GM12878 (cell line): ENCODE results near the gene RETREG3. TPM values are rescaled to one million over a fixed set of nuclear protein-coding genes. Genes with fewer than 3 reads are reported as not detected.
A peak's percentile ranks its signal among the peaks of the same experiment; 100 is the strongest.

Experiments
- ATAC-seq: fragments of 200-7000 bp; cut with Tn5 transposase; 3 replicates; pipeline ENCODE4 v1.9.1; 2020; ENCODE audit warnings: mild to moderate bottlenecking, moderate library complexity
- BruUV-seq: library from RNA; stranded (reverse); fragments of 400-500 nt; replicated peaks from 2 replicates; lab custom pipeline; 2021; lab: Mats Ljungman, UMichigan
- CTCF ChIA-PET: fragments of 300-600 bp; sonication (Branson Sonifier 250); formaldehyde crosslinking; extraction: SDS; loops from one replicate; lab custom pipeline; 2021; ENCODE audit warnings: inconsistent platforms; lab: Yijun Ruan, JAX
- POLR2A ChIA-PET: fragments of 350-600 bp; formaldehyde crosslinking; extraction: SDS; loops from one replicate; lab custom pipeline; 2021; ENCODE audit warnings: inconsistent platforms; lab: Charles Lee
- RAD21 ChIA-PET: fragments of 300-600 bp; sonication (Branson Sonifier 250); formaldehyde crosslinking; loops from one replicate; lab custom pipeline; 2023; ENCODE audit warnings: antibody characterized with exemption; ENCODE audit not compliant: unreplicated experiment; lab: Charles Lee
- SMC1A ChIA-PET: fragments of 300-600 bp; sonication (Branson Sonifier 250); formaldehyde crosslinking; loops from one replicate; lab custom pipeline; 2023; ENCODE audit not compliant: unreplicated experiment, uncharacterized antibody; lab: Charles Lee
- DNase-seq: peaks from one replicate; pipeline ENCODE4 v3.0.0-alpha.2; 2011; ENCODE audit warnings: low read depth, low spot score
- FAIRE-seq: peaks from 3 replicates; lab custom pipeline; 2011; peaks lifted over from hg19 to GRCh38; lab: Jason Lieb, UNC
- H2AFZ ChIP-seq: 2 replicates; pipeline ENCODE4 v1.6.0; 2011; ENCODE audit warnings: low read depth, low read length, control low read depth; ENCODE audit not compliant: control insufficient read depth
- H3K27ac ChIP-seq: 2 replicates; pipeline ENCODE4 v1.5.1; 2011; ENCODE audit warnings: control low read depth; ENCODE audit not compliant: control insufficient read depth, insufficient read depth
- H3K27me3 ChIP-seq, 2 experiments: replicated peaks in 1 of 2; 2 replicates each; pipeline versions ENCODE4 v1.6.0 to v1.6.1; 2011; ENCODE audit warnings: low read length in 1 of 2; ENCODE audit not compliant: control insufficient read depth in 2 of 2, insufficient read depth in 2 of 2
- H3K36me3 ChIP-seq, 2 experiments: 2 replicates each; pipeline ENCODE4 v1.5.1; 2011; ENCODE audit warnings: low read length in 1 of 2; ENCODE audit not compliant: control insufficient read depth in 2 of 2, insufficient read depth in 2 of 2
- H3K4me1 ChIP-seq: 2 replicates; pipeline ENCODE4 v1.6.1; 2011; ENCODE audit warnings: mild to moderate bottlenecking, low read length, moderate library complexity, mixed read lengths; ENCODE audit not compliant: control insufficient read depth, insufficient read depth
- H3K4me2 ChIP-seq: 2 replicates; pipeline ENCODE4 v1.6.0; 2011; ENCODE audit warnings: control low read depth; ENCODE audit not compliant: control insufficient read depth, insufficient read depth
- H3K4me3 ChIP-seq: fragments of 200-600 bp; sonication (generic); 2 replicates; pipeline ENCODE4 v1.5.1; 2016
- H3K79me2 ChIP-seq: 2 replicates; pipeline ENCODE4 v1.6.0; 2011; ENCODE audit warnings: low read length; ENCODE audit not compliant: control insufficient read depth, insufficient read depth
- H3K9ac ChIP-seq: 2 replicates; pipeline ENCODE4 v1.8.0; 2011; ENCODE audit warnings: low read length, control low read depth, mixed read lengths; ENCODE audit not compliant: control insufficient read depth, insufficient read depth
- H3K9me3 ChIP-seq: replicated peaks from 3 replicates; pipeline ENCODE4 v1.5.1; 2011; ENCODE audit warnings: mild to moderate bottlenecking, low read length; ENCODE audit not compliant: control insufficient read depth, insufficient read depth
- H4K20me1 ChIP-seq: 2 replicates; pipeline ENCODE4 v1.6.0; 2011; ENCODE audit not compliant: control insufficient read depth, insufficient read depth
- CBFB ChIP-seq: IDR thresholded peaks from 2 replicates; pipeline ENCODE4 v1.6.1; 2016; ENCODE audit warnings: antibody characterized with exemption, low read depth
- CHD1 ChIP-seq: IDR thresholded peaks from 2 replicates; pipeline ENCODE4 v1.6.1; 2012; ENCODE audit warnings: low read depth, low read length, improper control_type of control experiment
- DPF2 ChIP-seq: fragments of 450-650 bp; IDR thresholded peaks from 2 replicates; pipeline ENCODE4 v1.6.1; 2017; ENCODE audit warnings: mild to moderate bottlenecking
- E2F4 ChIP-seq: IDR thresholded peaks from 2 replicates; pipeline ENCODE4 v1.6.1; 2012; ENCODE audit warnings: low read depth, low read length, improper control_type of control experiment
- ESRRA ChIP-seq: IDR thresholded peaks from 2 replicates; pipeline ENCODE4 v1.6.1; 2012; ENCODE audit warnings: mild to moderate bottlenecking, low read length, improper control_type of control experiment
- MTA3 ChIP-seq: IDR thresholded peaks from 2 replicates; pipeline ENCODE4 v1.6.1; 2012; ENCODE audit warnings: low read length, inconsistent platforms, borderline replicate concordance
- MYC ChIP-seq: IDR thresholded peaks from 2 replicates; pipeline ENCODE4 v1.6.1; 2011; ENCODE audit warnings: mild to moderate bottlenecking, low read length, moderate library complexity, inconsistent platforms; ENCODE audit not compliant: insufficient read depth, insufficient replicate concordance, insufficient read length, severe bottlenecking
- NRF1 ChIP-seq: conservative IDR thresholded peaks from 2 replicates; pipeline ENCODE4 v1.6.1; 2011; ENCODE audit warnings: mild to moderate bottlenecking, low read depth, low read length, improper control_type of control experiment
- PKNOX1 ChIP-seq: fragments of 450-650 bp; IDR thresholded peaks from 2 replicates; pipeline ENCODE4 v1.6.1; 2016; ENCODE audit warnings: mild to moderate bottlenecking
- POU2F2 ChIP-seq: IDR thresholded peaks from 3 replicates; pipeline ENCODE4 v1.6.1; 2011; ENCODE audit warnings: low read depth, mild to moderate bottlenecking, low read length, borderline replicate concordance
- SMAD1 ChIP-seq: fragments of 450-650 bp; IDR thresholded peaks from 2 replicates; pipeline ENCODE4 v1.6.1; 2018; ENCODE audit warnings: mild to moderate bottlenecking, low read depth; ENCODE audit not compliant: partially characterized antibody
- TCF3 ChIP-seq: IDR thresholded peaks from 2 replicates; pipeline ENCODE4 v1.6.1; 2012; ENCODE audit warnings: low read depth, mild to moderate bottlenecking, low read length, borderline replicate concordance; ENCODE audit not compliant: insufficient read depth
- WRNIP1 ChIP-seq: IDR thresholded peaks from 2 replicates; pipeline ENCODE4 v1.6.1; 2011; ENCODE audit warnings: low read depth, low read length, improper control_type of control experiment, borderline replicate concordance
- ZBTB11 ChIP-seq: fragments of 450-650 bp; formaldehyde crosslinking; IDR thresholded peaks from 2 replicates; pipeline ENCODE4 v1.5.0; 2022; ENCODE audit warnings: mild to moderate bottlenecking, missing genetic modification characterization
- ZNF217 ChIP-seq: fragments of 450-650 bp; IDR thresholded peaks from 2 replicates; pipeline ENCODE4 v1.6.1; 2017; ENCODE audit warnings: antibody characterized with exemption, mild to moderate bottlenecking
- ZSCAN29 ChIP-seq: fragments of 450-650 bp; IDR thresholded peaks from 2 replicates; pipeline ENCODE4 v1.6.1; 2017; ENCODE audit warnings: mild to moderate bottlenecking, moderate library complexity
- WGBS: methylation state at CpG from one replicate; pipeline ENCODE4 v1.1.6; 2016; ENCODE audit warnings: low lambda C conversion rate; ENCODE audit not compliant: insufficient replicate concordance, insufficient coverage; ENCODE audit errors: missing lambda C conversion rate; 5-methylcytosine and 5-hydroxymethylcytosine counted together
- in situ Hi-C: fragments of 300-500 bp; cut with MboI; formaldehyde crosslinking; loops from 9 replicates; pipeline ENCODE4 v1.14.3; 2018; ENCODE audit warnings: mixed read lengths
- intact Hi-C: fragments of 100-400 bp; cut with micrococcal nuclease; formaldehyde crosslinking; loops from one replicate; pipeline ENCODE4 v1.14.2; 2022; ENCODE audit not compliant: unreplicated experiment
- polyA plus RNA-seq, 11 experiments: library from polyadenylated mRNA; depleted of rRNA in 4 of 11; unstranded in 6 of 11; stranded (reverse) in 5 of 11; fragments of >200 nt; fragmentation: Nextera tagmentation in 4 of 11; fragmentation: Illumina TruSeq in 1 of 11; extraction: Ambion mirVana in 4 of 11; extraction: Trizol in 1 of 11; gene quantifications; 1 replicate in 1 of 11; 2 replicates in 10 of 11; pipeline versions ENCODE4 v1.2.1 to v1.2.3, GENCODE V29; 2011 to 2016; ENCODE audit warnings: inconsistent platforms in 2 of 11, missing spikeins in 2 of 11, low read depth in 1 of 11
- total RNA-seq, 4 experiments: library from RNA; depleted of rRNA in 3 of 4; stranded (reverse); fragments of >200 nt in 3 of 4; fragmentation: Illumina TruSeq in 1 of 4; extraction: Trizol in 1 of 4; gene quantifications; 2 replicates each; pipeline versions ENCODE4 v1.2.1 to v1.2.3, GENCODE V29; 2013 to 2021

Gene RETREG3
- total and polyA plus RNA-seq, 10 of the 15 experiments (the other 5 are each of a cell fraction or from before 2014, with no cell fraction given) = 7.0 to 50.6 (median 27.3) TPM

GRCh38 chr17:42562388-42563142, 46.6 kb downstream of the RETREG3 start (continued):
- TF ChIP-seq PKNOX1 (no peak), POU2F2 (0 out of 3 replicates have a peak, but pooled peaks have one; percentile 5), NRF1 (no peak), ZSCAN29 (no peak), TCF3 (no peak)

- intact Hi-C loops = no loop called here
- TF ChIP-seq ZBTB11 (CRISPR knock-in tag) (no peak), MTA3 (no peak; the same call in 1 of the 2 replicates), ESRRA (no peak), CBFB (peak; percentile 100), CHD1 (no peak), ZNF217 (peak; percentile 59; the same call in 1 of the 2 replicates), E2F4 (no peak), WRNIP1 (no peak), MYC (no peak), DPF2 (peak; percentile 63), SMAD1 (no peak)
These were observed 47.2 kb downstream of the RETREG3 start, which contains the start of gene COASY for GRCh38 chr17:42561897-42562387. TSS of gene COASY (plus strand) at chr17:42562148. CDS start at chr17:42562623, 475 bp downstream.

More at GRCh38 chr17:42561897-42562387, 47.2 kb downstream of the RETREG3 start, which contains the start of gene COASY:
- Histone ChIP-seq H3K9ac (peak within 1 kb of the TSS; percentile 98), H3K27ac (peak within 1 kb of the TSS; percentile 93), H3K9me3 (no peaks in the 10 kb centered on the region), H3K4me3 (peak within 1 kb of the TSS; percentile 76), H3K27me3 (no peaks in the 10 kb centered on the region), H2AFZ (peak within 1 kb of the TSS; percentile 98), H3K79me2 (peaks cover 37% of the 10 kb centered on the region), H4K20me1 (no peaks in the 10 kb centered on the region), H3K4me2 (peak within 1 kb of the TSS; percentile 100), H3K36me3 (peaks cover 12 to 19% of the 10 kb centered on the region in 2 experiments; a peak in 3 of 4 replicates), H3K4me1 (peaks cover 21% of the 10 kb centered on the region)
- ChIA-PET RAD21 (no interaction called here), SMC1A (no interaction called here), POLR2A (interaction anchor here (2.5 kb wide), 1 partner anchor 47 kb away, joined by 6 read pairs; the partner anchor contains the start of genes RETREG3 and TUBG1), CTCF (interaction anchor here (1.0 kb wide), 1 partner anchor 12 kb away, joined by 3 read pairs; no protein-coding TSS in a partner anchor)
- DNase-seq (peak; percentile 96), FAIRE-seq (peak; percentile 99), ATAC-seq (peak; percentile 79)
- in situ Hi-C loops = no loop called here
- no TSS peak for BruUV-seq
- WGBS = 1% methylated on average over 26 of the region's 26 CpGs
